Thoracic aorta (tissue), 2 donors: ENCODE data around the gene MADD. TPM values are rescaled to one million over a fixed set of nuclear protein-coding genes. Genes with fewer than 3 reads are reported as not detected.

ENCODE experiments used
- ATAC-seq: fragments of 150-250 bp; one replicate; pipeline ENCODE4 v1.8.0; 2017; ENCODE audit warnings: low read depth; ENCODE audit not compliant: insufficient number of reproducible peaks, low FRiP score
- DNase-seq: peaks from one replicate; pipeline ENCODE4 v3.0.0-alpha.2; 2020; ENCODE audit warnings: low spot score
- H3K27ac ChIP-seq, 2 donors: fragments of 200-600 bp; sonication (generic); 1 replicate in 1 of 2; 2 replicates in 1 of 2; pipeline ENCODE4 v1.5.1; 2016; ENCODE audit warnings: mild to moderate bottlenecking in 2 of 2, moderate library complexity in 2 of 2
- H3K27me3 ChIP-seq: fragments of 200-600 bp; sonication (generic); replicated peaks from 2 replicates; pipeline ENCODE4 v1.6.0; 2016; ENCODE audit warnings: mild to moderate bottlenecking; ENCODE audit not compliant: insufficient read depth
- H3K36me3 ChIP-seq: fragments of 200-600 bp; sonication (generic); one replicate; pipeline ENCODE4 v1.5.1; 2016
- H3K4me1 ChIP-seq, 2 donors: fragments of 200-600 bp; sonication (generic); 1 replicate in 1 of 2; 2 replicates in 1 of 2; pipeline versions ENCODE4 v1.5.1 to v1.6.0; 2016; ENCODE audit warnings: low read depth in 2 of 2, mild to moderate bottlenecking in 1 of 2; ENCODE audit not compliant: control insufficient read depth in 1 of 2
- H3K4me3 ChIP-seq: fragments of 200-600 bp; sonication (generic); 2 replicates; pipeline ENCODE4 v1.5.1; 2016; ENCODE audit warnings: mild to moderate bottlenecking
- H3K9me3 ChIP-seq: fragments of 200-600 bp; sonication (generic); 2 replicates; pipeline ENCODE4 v1.5.1; 2016
- CTCF ChIP-seq: fragments of 200-600 bp; sonication (generic); IDR thresholded peaks from one replicate; pipeline ENCODE4 v1.5.1; 2019; ENCODE audit warnings: antibody characterized with exemption
- total RNA-seq, 2 donors: library from RNA; depleted of rRNA; stranded (reverse); fragments of >200 nt; gene quantifications; one replicate each; pipeline versions ENCODE4 v1.1.0 to v1.2.3, GENCODE V29; 2016

Gene MADD
- total RNA-seq, 2 donors from 2014 or later = 58.9 to 74.3 TPM

GRCh38 chr11:47327025-47327424 lies 57.1 kb downstream of the MADD start:
- ATAC-seq = no peak
- Histone ChIP-seq H3K36me3 (peaks cover 41% of the 10 kb centered on the region), H3K4me3 (no peak overlapping the region), H3K4me1 (peaks cover 0 to 8% of the 10 kb centered on the region in 2 donors), H3K27ac (no peak overlapping the region), H3K9me3 (no peaks in the 10 kb centered on the region), H3K27me3 (no peaks in the 10 kb centered on the region)
- no peak for TF ChIP-seq CTCF
- DNase-seq = no peak

GRCh38 chr11:47327949-47328348 lies 58.0 kb downstream of the MADD start:
- DNase-seq = no peak
- no peak overlapping the region for H3K27ac ChIP-seq
- H3K36me3 ChIP-seq = peaks cover 41% of the 10 kb centered on the region
- ATAC-seq = no peak
- H3K27me3 ChIP-seq = no peaks in the 10 kb centered on the region
- H3K4me1 ChIP-seq = peaks cover 0 to 8% of the 10 kb centered on the region in 2 donors
- H3K9me3 ChIP-seq = no peaks in the 10 kb centered on the region
- no peak overlapping the region for H3K4me3 ChIP-seq
- no peak for TF ChIP-seq CTCF

- Histone ChIP-seq H3K9me3 (no peaks in the 10 kb centered on the region), H3K36me3 (peaks cover 41% of the 10 kb centered on the region), H3K27ac (no peak overlapping the region), H3K4me3 (no peak overlapping the region), H3K4me1 (peaks cover 0 to 8% of the 10 kb centered on the region in 2 donors), H3K27me3 (no peaks in the 10 kb centered on the region)
- DNase-seq (no peak), ATAC-seq (no peak)
- TF ChIP-seq CTCF = no peak
These were observed 58.8 kb downstream of the MADD start for GRCh38 chr11:47328449-47329390.

GRCh38 chr11:47329431-47329986 lies 59.6 kb downstream of the MADD start:
- no peak overlapping the region for H3K4me3 ChIP-seq
- ATAC-seq = no peak
- no peaks in the 10 kb centered on the region for H3K27me3 ChIP-seq
- H3K27ac ChIP-seq = no peak overlapping the region
- peaks cover 41% of the 10 kb centered on the region for H3K36me3 ChIP-seq
- DNase-seq = no peak
- H3K4me1 ChIP-seq = peaks cover 0 to 8% of the 10 kb centered on the region in 2 donors
- no peak for TF ChIP-seq CTCF
- no peaks in the 10 kb centered on the region for H3K9me3 ChIP-seq
